Muscle layer of duodenum (tissue), 2 donors: ENCODE data around the gene FBXO31.

ENCODE experiments used
- H3K27ac ChIP-seq: one replicate; pipeline ENCODE4 v1.7.0; 2013; ENCODE audit warnings: mild to moderate bottlenecking, low read length
- H3K27me3 ChIP-seq: one replicate; pipeline ENCODE4 v1.7.0; 2013; ENCODE audit warnings: low read depth, mild to moderate bottlenecking, control low read depth, low read length
- H3K36me3 ChIP-seq, 2 donors: one replicate each; pipeline ENCODE4 v1.7.0; 2013; ENCODE audit warnings: low read length in 2 of 2, control low read depth in 1 of 2, mild to moderate bottlenecking in 1 of 2; ENCODE audit not compliant: insufficient read depth in 2 of 2, control insufficient read depth in 1 of 2
- H3K4me1 ChIP-seq, 2 donors: one replicate each; pipeline ENCODE4 v1.7.0; 2013; ENCODE audit warnings: low read length in 2 of 2, mild to moderate bottlenecking in 2 of 2, control low read depth in 1 of 2, moderate library complexity in 1 of 2; ENCODE audit not compliant: insufficient read depth in 2 of 2, control insufficient read depth in 1 of 2
- H3K4me3 ChIP-seq, 2 donors: one replicate each; pipeline ENCODE4 v1.7.0; 2013; ENCODE audit warnings: low read length in 2 of 2, low read depth in 1 of 2, mild to moderate bottlenecking in 1 of 2
- H3K9me3 ChIP-seq, 2 donors: one replicate each; pipeline ENCODE4 v1.7.0; 2013; ENCODE audit warnings: low read length in 2 of 2, control low read depth in 1 of 2, mild to moderate bottlenecking in 1 of 2; ENCODE audit not compliant: control insufficient read depth in 1 of 2
- donor health status: healthy.

The FBXO31 gene

DNA sequence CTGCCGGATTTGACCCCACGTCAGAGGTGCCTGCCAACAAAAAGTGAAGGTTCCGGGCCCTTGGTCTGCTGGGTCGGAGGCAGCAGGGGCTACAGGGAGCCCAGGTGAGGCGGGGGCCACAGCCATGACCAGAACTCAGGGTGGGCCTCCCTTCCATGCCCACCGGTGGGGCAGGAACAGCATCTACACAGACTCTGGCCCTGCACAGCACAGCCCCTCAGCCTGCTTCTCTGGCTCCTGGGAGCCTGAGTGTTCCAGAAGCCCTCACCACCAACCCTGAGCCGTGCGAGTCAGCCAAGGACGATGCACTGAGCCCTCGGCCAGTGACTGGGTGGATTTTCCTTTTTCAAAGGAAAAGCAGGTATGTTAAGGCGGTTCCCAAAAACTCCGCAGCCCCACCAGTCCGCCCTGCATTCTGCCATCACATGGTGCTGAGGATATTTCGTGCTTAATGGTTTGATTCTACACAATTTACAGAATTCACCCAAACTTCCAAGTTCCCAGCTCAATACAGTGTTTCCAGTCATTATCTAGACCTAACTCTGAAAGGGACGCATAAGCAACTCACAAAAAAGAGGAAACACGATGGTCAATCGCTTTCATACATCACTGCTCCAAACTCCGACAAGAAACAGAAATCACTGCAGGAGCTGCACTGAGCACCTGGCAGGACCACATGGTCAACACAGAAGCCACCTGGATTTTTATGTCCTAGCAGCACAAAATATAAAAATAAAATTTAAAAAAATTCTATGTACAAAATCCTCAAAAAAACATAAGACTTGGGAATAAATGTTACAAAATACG lies 46.9 kb downstream of the FBXO31 start:
- Histone ChIP-seq H3K36me3 (peaks cover 19 to 54% of the 10 kb centered on the region in 2 donors), H3K4me3 (no peak overlapping the region), H3K27ac (no peak overlapping the region), H3K9me3 (no peaks in the 10 kb centered on the region), H3K27me3 (no peaks in the 10 kb centered on the region), H3K4me1 (peaks cover 0 to 10% of the 10 kb centered on the region in 2 donors)

- no peak overlapping the region for H3K4me3 ChIP-seq
- no peak overlapping the region for H3K27ac ChIP-seq
- no peaks in the 10 kb centered on the region for H3K27me3 ChIP-seq
- H3K9me3 ChIP-seq: no peaks in the 10 kb centered on the region
- peaks cover 20 to 57% of the 10 kb centered on the region in 2 donors for H3K36me3 ChIP-seq
- peaks cover 0 to 10% of the 10 kb centered on the region in 2 donors for H3K4me1 ChIP-seq
Measured at GRCh38 chr16:87335625-87336433, 47.7 kb downstream of the FBXO31 start.

DNA sequence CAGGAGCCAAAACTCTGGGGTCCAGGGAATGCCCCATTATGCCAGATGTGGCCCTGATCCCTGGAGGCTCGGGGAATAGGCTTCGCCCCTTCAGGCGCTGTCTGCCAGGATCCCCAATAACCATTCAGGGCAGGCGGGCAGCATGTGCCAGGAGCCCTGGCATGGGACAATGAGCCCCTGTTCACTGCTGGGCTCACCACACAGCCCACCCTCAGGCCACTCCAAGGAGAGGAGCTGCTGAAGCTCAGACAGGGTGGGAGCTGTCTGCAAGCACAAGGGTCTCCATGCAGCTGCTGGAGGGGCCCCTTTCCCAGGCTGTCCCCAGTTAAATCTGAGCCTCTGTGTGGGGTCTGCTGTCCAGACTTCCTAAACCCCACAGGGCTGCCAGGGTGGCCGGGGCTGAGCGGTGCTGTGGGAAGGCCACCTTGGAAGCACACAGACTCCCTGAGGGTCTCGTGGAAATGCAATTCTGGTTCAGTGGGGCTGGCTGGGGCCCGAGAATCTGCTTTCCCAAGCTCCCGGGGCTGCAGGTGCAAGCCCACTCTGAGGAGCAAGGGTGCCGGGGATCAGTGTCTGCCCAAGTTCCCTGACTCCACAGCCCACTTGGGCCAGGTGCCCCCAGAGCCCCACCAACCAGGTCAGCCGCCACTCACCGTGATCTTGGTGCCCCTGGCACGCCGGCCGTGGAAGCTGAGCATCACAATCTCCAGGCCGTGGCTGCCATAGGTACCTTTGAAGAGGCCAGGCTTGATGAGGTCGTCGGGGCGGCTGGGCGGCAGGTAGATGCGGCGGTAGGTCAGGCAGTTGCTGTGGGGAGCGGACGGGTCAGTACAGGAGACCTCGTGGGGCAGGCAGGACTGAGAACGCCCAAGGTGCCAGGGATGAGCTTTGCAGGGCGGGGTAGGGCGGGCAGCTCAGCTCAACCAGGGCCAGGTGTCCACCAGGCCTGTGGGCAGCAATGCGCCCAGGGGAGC lies 48.6 kb downstream of the FBXO31 start:
- Histone ChIP-seq H3K36me3 (peaks cover 29 to 66% of the 10 kb centered on the region in 2 donors), H3K4me3 (no peak overlapping the region), H3K27me3 (no peaks in the 10 kb centered on the region), H3K4me1 (peaks cover 0 to 10% of the 10 kb centered on the region in 2 donors), H3K27ac (no peak overlapping the region), H3K9me3 (no peaks in the 10 kb centered on the region)

GRCh38 chr16:87333581-87334331 lies 49.8 kb downstream of the FBXO31 start:
- H3K36me3 ChIP-seq: peaks cover 39 to 67% of the 10 kb centered on the region in 2 donors
- no peak overlapping the region for H3K4me3 ChIP-seq
- H3K9me3 ChIP-seq: no peaks in the 10 kb centered on the region
- H3K27ac ChIP-seq: no peak overlapping the region
- H3K4me1 ChIP-seq: peaks cover 0 to 10% of the 10 kb centered on the region in 2 donors
- no peaks in the 10 kb centered on the region for H3K27me3 ChIP-seq

DNA sequence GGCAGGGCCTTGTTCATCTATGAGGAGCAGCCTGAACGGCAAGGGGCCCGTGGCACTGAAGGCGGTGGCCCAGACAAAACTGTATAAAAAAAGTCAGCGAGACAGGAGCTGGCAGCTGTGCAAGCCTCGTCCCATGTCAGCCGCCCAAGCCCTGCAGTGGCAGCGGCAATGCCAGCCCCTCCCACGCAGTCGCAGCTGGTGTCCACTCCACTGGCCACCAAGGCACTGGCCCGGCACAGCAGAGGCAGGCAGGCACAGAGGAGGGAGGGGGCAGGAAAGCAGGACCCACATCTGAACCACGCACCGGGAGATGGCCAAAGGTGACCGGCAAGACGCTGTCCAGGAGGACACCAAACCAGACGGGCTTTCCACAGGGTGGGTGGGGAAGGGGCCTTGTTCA lies 50.5 kb downstream of the FBXO31 start:
- Histone ChIP-seq H3K9me3 (no peaks in the 10 kb centered on the region), H3K27ac (no peak overlapping the region), H3K27me3 (no peaks in the 10 kb centered on the region), H3K4me3 (no peak overlapping the region), H3K36me3 (peaks cover 39 to 67% of the 10 kb centered on the region in 2 donors), H3K4me1 (peaks cover 0 to 10% of the 10 kb centered on the region in 2 donors)

DNA sequence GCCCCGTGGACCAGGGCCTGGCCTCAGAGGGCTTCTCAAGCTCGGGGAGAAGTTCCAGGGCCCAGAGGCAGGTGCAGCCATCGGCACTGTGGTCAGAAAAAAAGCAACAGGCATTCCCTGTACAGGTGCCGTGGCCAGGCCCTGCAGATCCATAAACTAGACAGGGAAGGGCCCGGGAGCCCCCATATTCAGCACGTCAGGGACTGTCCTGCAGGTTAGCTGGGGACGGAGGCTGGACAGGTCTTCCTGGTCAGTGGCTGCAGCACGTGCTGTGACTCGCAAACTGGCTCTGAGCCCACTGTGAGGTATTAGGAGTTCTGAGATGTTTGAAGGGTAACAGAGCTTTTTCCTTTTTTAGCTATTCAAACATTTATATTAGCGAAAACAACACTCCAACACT lies 51.4 kb downstream of the FBXO31 start:
- Histone ChIP-seq H3K36me3 (peaks cover 43 to 70% of the 10 kb centered on the region in 2 donors), H3K27me3 (no peaks in the 10 kb centered on the region), H3K9me3 (no peaks in the 10 kb centered on the region), H3K4me1 (peaks cover 0 to 10% of the 10 kb centered on the region in 2 donors), H3K27ac (no peak overlapping the region), H3K4me3 (no peak overlapping the region)

DNA sequence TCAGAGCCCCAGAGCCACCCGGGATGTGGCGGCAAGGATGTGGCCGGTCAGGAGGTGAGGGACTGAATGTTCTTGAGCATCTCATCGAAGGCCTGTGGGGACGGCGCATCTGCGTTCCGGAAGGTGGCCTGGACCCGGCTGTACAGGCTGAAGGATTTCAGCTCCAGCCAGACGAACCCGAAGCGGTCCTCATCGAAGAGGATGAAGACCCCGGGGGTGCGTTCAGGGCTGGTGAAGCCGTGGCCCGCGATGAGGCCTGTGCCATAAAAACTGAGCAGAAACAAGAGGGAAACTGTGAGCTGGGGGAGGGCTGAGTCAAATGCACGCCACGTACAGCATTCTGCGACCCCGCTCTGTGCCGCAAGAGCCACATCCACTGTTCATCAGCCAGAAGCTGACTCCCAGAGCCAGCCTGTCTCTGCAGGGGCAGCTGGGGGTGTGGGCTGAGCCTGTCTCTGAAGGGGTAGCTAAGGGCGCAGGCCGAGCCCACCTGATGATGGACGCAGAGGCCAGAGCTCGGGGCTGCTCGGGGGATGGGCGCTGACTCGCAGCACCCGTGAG lies 52.3 kb downstream of the FBXO31 start:
- H3K4me3 ChIP-seq: no peak overlapping the region
- H3K27ac ChIP-seq: no peak overlapping the region
- H3K4me1 ChIP-seq: peaks cover 0 to 10% of the 10 kb centered on the region in 2 donors
- peaks cover 43 to 67% of the 10 kb centered on the region in 2 donors for H3K36me3 ChIP-seq
- no peaks in the 10 kb centered on the region for H3K27me3 ChIP-seq
- H3K9me3 ChIP-seq: no peaks in the 10 kb centered on the region

DNA sequence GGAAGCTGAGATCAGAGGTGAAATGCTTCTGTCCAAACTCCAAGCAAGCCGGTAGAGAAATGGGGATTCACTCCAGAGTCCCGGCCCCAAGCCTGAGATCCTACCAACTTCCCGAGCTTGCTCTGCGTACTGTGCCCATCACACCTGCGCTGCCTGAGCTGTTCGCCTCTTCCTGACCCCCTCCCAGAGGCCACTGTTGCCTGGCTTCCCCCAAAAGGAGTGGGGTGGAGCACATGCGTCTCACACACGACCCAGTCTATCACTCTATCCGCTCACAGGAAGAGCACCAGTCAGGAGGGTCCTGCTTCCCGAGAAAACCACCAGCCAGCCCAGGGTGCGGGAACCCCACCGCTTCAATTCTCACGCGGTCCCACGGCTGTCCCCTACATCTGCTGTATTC lies 52.9 kb downstream of the FBXO31 start:
- Histone ChIP-seq H3K36me3 (peaks cover 38 to 60% of the 10 kb centered on the region in 2 donors), H3K27me3 (no peaks in the 10 kb centered on the region), H3K27ac (no peak overlapping the region), H3K4me1 (peaks cover 0 to 10% of the 10 kb centered on the region in 2 donors), H3K9me3 (no peaks in the 10 kb centered on the region), H3K4me3 (no peak overlapping the region)

DNA sequence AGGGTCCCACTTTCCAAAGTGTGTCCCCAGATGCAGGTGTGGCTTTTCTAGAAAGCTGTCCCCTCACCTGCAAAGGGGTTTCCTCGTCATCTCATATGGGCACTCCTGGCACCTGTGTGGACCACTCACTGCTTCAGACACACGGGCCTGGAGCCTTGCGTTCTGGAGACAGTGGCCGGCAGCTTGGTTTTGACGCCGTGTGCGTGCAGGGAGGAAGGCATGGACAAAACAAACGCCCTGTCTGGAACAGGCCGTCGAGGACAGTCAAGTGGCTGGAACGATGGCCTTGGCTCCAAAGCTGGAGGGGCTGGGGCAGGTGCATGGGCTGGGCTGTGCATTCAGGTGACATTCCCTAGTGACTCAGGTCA lies 53.3 kb downstream of the FBXO31 start:
- Histone ChIP-seq H3K27me3 (no peaks in the 10 kb centered on the region), H3K27ac (no peak overlapping the region), H3K36me3 (peaks cover 35 to 56% of the 10 kb centered on the region in 2 donors), H3K9me3 (no peaks in the 10 kb centered on the region), H3K4me1 (peaks cover 0 to 10% of the 10 kb centered on the region in 2 donors), H3K4me3 (no peak overlapping the region)
